HG03342 (cell line): Measurements from ENCODE around the gene MMAA.
"Not testable (repeated sequence)": the region's sequence is repeated elsewhere in the genome, so short reads cannot be mapped to it uniquely, and the experiment has no call there.

Experiments
- ATAC-seq: cut with Tn5 transposase; IDR thresholded peaks from one replicate; pipeline ENCODE4 v1.9.1; 2021; ENCODE audit warnings: mild to moderate bottlenecking, moderate library complexity; ENCODE audit not compliant: unreplicated experiment

Gene MMAA

GRCh38 chr4:145626623-145626982 lies 7.4 kb downstream of the MMAA start:
- ATAC-seq: no peak

- no peak for ATAC-seq
Measured at GRCh38 chr4:145635117-145635516, 15.9 kb downstream of the MMAA start.

GRCh38 chr4:145635630-145636029 lies 16.4 kb downstream of the MMAA start:
- ATAC-seq: no peak

- no peak for ATAC-seq
Measured at GRCh38 chr4:145639186-145639698, 20.1 kb downstream of the MMAA start.

GRCh38 chr4:145640236-145640635 lies 21.1 kb downstream of the MMAA start:
- not testable (repeated sequence) for ATAC-seq

- ATAC-seq: no peak
Measured at GRCh38 chr4:145643295-145643694, 24.1 kb downstream of the MMAA start.

- ATAC-seq: no peak
Measured at GRCh38 chr4:145644699-145645098, 25.5 kb downstream of the MMAA start.

GRCh38 chr4:145656156-145656555 lies 37.0 kb downstream of the MMAA start:
- ATAC-seq: no peak

- no peak for ATAC-seq
Measured at GRCh38 chr4:145660064-145660463, 40.9 kb downstream of the MMAA start.

GRCh38 chr4:145663194-145663593 lies 44.0 kb downstream of the MMAA start:
- no peak for ATAC-seq

- ATAC-seq: no peak
Measured at GRCh38 chr4:145665773-145666172, 46.6 kb downstream of the MMAA start.

GRCh38 chr4:145670422-145670821 lies 51.2 kb downstream of the MMAA start:
- no peak for ATAC-seq

GRCh38 chr4:145679520-145679919 lies 60.3 kb downstream of the MMAA start:
- no peak for ATAC-seq

GRCh38 chr4:145679991-145680455 lies 60.8 kb downstream of the MMAA start, which contains the start of gene C4orf51:
C4orf51 (plus strand) TSS chr4:145680146; CDS start chr4:145680204, 58 bp downstream.
- no peak for ATAC-seq

- ATAC-seq: no peak
Measured at GRCh38 chr4:145680902-145681301, 61.7 kb downstream of the MMAA start.

- ATAC-seq: no peak
Measured at GRCh38 chr4:145681518-145681917, 62.3 kb downstream of the MMAA start.

- no peak for ATAC-seq
Measured at GRCh38 chr4:145681956-145682355, 62.8 kb downstream of the MMAA start.

- ATAC-seq: no peak
Measured at GRCh38 chr4:145686991-145687390, 67.8 kb downstream of the MMAA start.

- no peak for ATAC-seq
Measured at GRCh38 chr4:145690610-145691009, 71.4 kb downstream of the MMAA start.

GRCh38 chr4:145691416-145691815 lies 72.2 kb downstream of the MMAA start:
- not testable (repeated sequence) for ATAC-seq

- ATAC-seq: no peak
Measured at GRCh38 chr4:145694929-145695328, 75.7 kb downstream of the MMAA start.

GRCh38 chr4:145697332-145697731 lies 78.1 kb downstream of the MMAA start:
- no peak for ATAC-seq

GRCh38 chr4:145698507-145698906 lies 79.3 kb downstream of the MMAA start:
- ATAC-seq: no peak
